SK-N-MC (cell line): ENCODE data around the gene MYO5B.

Experiments
- EZH2 ChIP-seq: fragments of 200-600 bp; sonication (generic); IDR thresholded peaks from one replicate; pipeline ENCODE4 v1.6.1; 2017; ENCODE audit warnings: antibody characterized with exemption
- FOXP2 ChIP-seq: optimal IDR thresholded peaks from 2 replicates; pipeline ENCODE3; 2011; ENCODE audit warnings: mild to moderate bottlenecking, moderate library complexity; ENCODE audit not compliant: insufficient read depth; ENCODE audit errors: extremely low read length, control extremely low read depth
- POLR2AphosphoS5 ChIP-seq: IDR thresholded peaks from 2 replicates; pipeline ENCODE4 v1.6.1; 2012; ENCODE audit warnings: mild to moderate bottlenecking, low read depth, low read length, borderline replicate concordance

DNA sequence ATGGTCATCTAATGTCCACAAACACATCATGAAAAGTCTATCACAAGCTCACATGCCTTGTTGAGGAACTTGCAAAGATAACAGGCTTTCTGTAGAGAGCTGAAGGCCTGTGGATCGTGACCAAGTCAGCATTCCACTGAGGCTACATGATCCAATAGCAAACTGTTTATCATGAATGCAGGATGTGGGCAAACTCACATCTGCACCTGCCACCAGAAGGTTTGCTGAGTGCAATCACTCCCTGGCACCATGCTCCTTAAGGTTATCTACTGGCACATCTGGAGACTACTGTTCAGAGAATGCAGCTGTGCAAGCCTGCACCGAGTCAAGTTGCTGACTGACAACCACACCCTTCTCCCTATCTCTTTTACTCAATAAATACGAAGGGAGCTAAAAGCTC is 314.3 kb downstream of the MYO5B start:
- TF ChIP-seq EZH2, result no peak
- TF ChIP-seq FOXP2, result no peak
- no peak for TF ChIP-seq POLR2AphosphoS5
